Measurements from ENCODE around the gene PHACTR1. TPM values are rescaled to one million over a fixed set of nuclear protein-coding genes. Genes with fewer than 3 reads are reported as not detected.

Gene PHACTR1
- polyA plus RNA-seq, 3 donors, result 6.1 to 26.9 (median 7.6) TPM

- Histone ChIP-seq H3K4me3 (replicated peaks in 1 of 3; ENCODE audit: low read depth in 2 of 3, low read length in 3 of 3) (no peak overlapping the region), H3K27ac (ENCODE audit: low read depth in 1 of 2, low read length in 2 of 2) (no peak overlapping the region), H4K20me1 (ENCODE audit: insufficient read depth, low read length) (no peaks in the 10 kb centered on the region), H3K4me2 (replicated peaks; ENCODE audit: extremely low read depth, low read length, poor library complexity, severe bottlenecking) (no peak overlapping the region), H2AFZ (ENCODE audit: insufficient read depth, low read depth, low read length, poor library complexity, severe bottlenecking) (no peak overlapping the region), H3K27me3 (ENCODE audit: control insufficient read depth in 2 of 2, insufficient read depth in 2 of 2, low read length in 2 of 2) (no peaks in the 10 kb centered on the region), H3K9ac (ENCODE audit: insufficient read depth, low read length, poor library complexity, severe bottlenecking) (no peak overlapping the region), H3K36me3 (replicated peaks in 1 of 2; ENCODE audit: control insufficient read depth in 1 of 2, insufficient read depth in 2 of 2, low read length in 2 of 2) (no peaks in the 10 kb centered on the region), H3K79me2 (ENCODE audit: insufficient read depth, low read length) (no peaks in the 10 kb centered on the region), H3K4me1 (ENCODE audit: control insufficient read depth in 1 of 2, insufficient read depth in 2 of 2, low read length in 2 of 2) (no peaks in the 10 kb centered on the region), H3K9me3 (replicated peaks in 1 of 2; ENCODE audit: control insufficient read depth in 1 of 2, insufficient read depth in 1 of 2, low read length in 2 of 2) (peaks cover 0 to 6% of the 10 kb centered on the region in 2 donors)
- DNase-seq, result no peak
- no peak for TF ChIP-seq CTCF (IDR thresholded peaks at IDR 0.05)
- WGBS (ENCODE audit: insufficient coverage), result 100% methylated on average over 2 of the region's 5 CpGs
- Mint-ChIP-seq H3K4me3 (no peak overlapping the region), H3K4me1 (no peaks in the 10 kb centered on the region), H3K9me3 (peaks cover 0 to 9% (median 5%) of the 10 kb centered on the region in 7 donors), H3K27me3 (ENCODE audit: low read depth in 3 of 3) (no peaks in the 10 kb centered on the region), H3K27ac (no peak overlapping the region), H3K36me3 (no peaks in the 10 kb centered on the region)
- intact Hi-C loops (cut with micrococcal nuclease), result no loop called here
Observed at GRCh38 chr6:13241364-13241763, 524.8 kb downstream of the PHACTR1 start.

DNA sequence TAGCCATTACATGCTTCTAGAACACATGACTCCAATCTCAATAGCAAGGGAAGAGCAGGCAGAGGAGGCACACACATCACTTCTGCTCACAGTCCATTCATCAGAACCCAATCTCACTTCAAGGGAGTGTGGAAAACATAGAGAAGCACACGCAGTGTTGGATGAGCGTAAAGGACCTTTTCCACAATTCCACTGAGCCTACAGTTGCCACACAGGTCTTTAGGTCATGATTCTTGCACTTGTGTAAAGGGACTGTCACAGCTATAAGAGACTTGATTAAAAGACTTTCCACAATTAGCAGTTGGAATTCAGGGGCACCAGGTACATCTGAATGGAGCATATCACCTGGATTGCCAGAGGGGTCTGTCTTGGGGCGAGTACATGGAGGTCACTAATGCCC lies 525.6 kb downstream of the PHACTR1 start:
- H2AFZ ChIP-seq (ENCODE audit: insufficient read depth, low read depth, low read length, poor library complexity, severe bottlenecking), result no peak overlapping the region
- Mint-ChIP-seq H3K27me3 (ENCODE audit: low read depth in 3 of 3) (no peaks in the 10 kb centered on the region), H3K9me3 (peaks cover 0 to 9% (median 5%) of the 10 kb centered on the region in 7 donors), H3K27ac (no peak overlapping the region), H3K4me1 (no peaks in the 10 kb centered on the region), H3K36me3 (no peaks in the 10 kb centered on the region), H3K4me3 (no peak overlapping the region)
- intact Hi-C loops (cut with micrococcal nuclease), result no loop called here
- H3K4me3 ChIP-seq (replicated peaks in 1 of 3; ENCODE audit: low read depth in 2 of 3, low read length in 3 of 3), result no peak overlapping the region
- no peaks in the 10 kb centered on the region for H3K36me3 ChIP-seq (replicated peaks in 1 of 2; ENCODE audit: control insufficient read depth in 1 of 2, insufficient read depth in 2 of 2, low read length in 2 of 2)
- no peaks in the 10 kb centered on the region for H3K79me2 ChIP-seq (ENCODE audit: insufficient read depth, low read length)
- WGBS (ENCODE audit: insufficient coverage), result 83% methylated on average over 1 of the region's 3 CpGs
- H3K27ac ChIP-seq (ENCODE audit: low read depth in 1 of 2, low read length in 2 of 2), result no peak overlapping the region
- no peak overlapping the region for H3K4me2 ChIP-seq (replicated peaks; ENCODE audit: extremely low read depth, low read length, poor library complexity, severe bottlenecking)
- no peaks in the 10 kb centered on the region for H4K20me1 ChIP-seq (ENCODE audit: insufficient read depth, low read length)
- DNase-seq, result no peak
- no peak overlapping the region for H3K9ac ChIP-seq (ENCODE audit: insufficient read depth, low read length, poor library complexity, severe bottlenecking)
- TF ChIP-seq CTCF (IDR thresholded peaks at IDR 0.05), result no peak
- H3K27me3 ChIP-seq (ENCODE audit: control insufficient read depth in 2 of 2, insufficient read depth in 2 of 2, low read length in 2 of 2), result no peaks in the 10 kb centered on the region
- peaks cover 0 to 6% of the 10 kb centered on the region in 2 donors for H3K9me3 ChIP-seq (replicated peaks in 1 of 2; ENCODE audit: control insufficient read depth in 1 of 2, insufficient read depth in 1 of 2, low read length in 2 of 2)
- no peaks in the 10 kb centered on the region for H3K4me1 ChIP-seq (ENCODE audit: control insufficient read depth in 1 of 2, insufficient read depth in 2 of 2, low read length in 2 of 2)

Measured in CD14-positive monocyte (primary cell).